Sigmoid colon (tissue), 7 donors: Measurements from ENCODE around the gene NID1. TPM values are rescaled to one million over a fixed set of nuclear protein-coding genes. Genes with fewer than 3 reads are reported as not detected.

Source experiments
- DNase-seq: peaks from one replicate; pipeline ENCODE4 v3.0.0-alpha.2; 2019
- H3K27ac ChIP-seq, 4 donors: fragments of 200-600 bp; sonication (generic); one replicate each; pipeline ENCODE4 v1.5.1; 2016 to 2019; ENCODE audit warnings: mild to moderate bottlenecking in 1 of 4
- H3K27me3 ChIP-seq, 3 donors: fragments of 200-600 bp; sonication (generic); one replicate each; pipeline ENCODE4 v1.5.1; 2019; ENCODE audit warnings: mild to moderate bottlenecking in 1 of 3
- H3K36me3 ChIP-seq, 4 donors: fragments of 200-600 bp; sonication (generic); one replicate each; pipeline ENCODE4 v1.5.1; 2016 to 2019
- H3K4me1 ChIP-seq, 4 donors: fragments of 200-600 bp; sonication (generic); one replicate each; pipeline ENCODE4 v1.5.1; 2017 to 2019
- H3K4me3 ChIP-seq, 4 donors: fragments of 200-600 bp; sonication (generic); one replicate each; pipeline ENCODE4 v1.5.1; 2017 to 2019; ENCODE audit warnings: mild to moderate bottlenecking in 2 of 4, moderate library complexity in 1 of 4
- H3K9me3 ChIP-seq, 4 donors: fragments of 200-600 bp in 3 of 4; sonication (generic) in 3 of 4; one replicate each; pipeline versions ENCODE4 v1.5.1 to v1.6.1; 2013 to 2019
- CTCF ChIP-seq, 4 experiments: fragments of 450-650 bp in 3 of 4; fragments of 200-600 bp in 1 of 4; IDR thresholded peaks; one replicate each; pipeline ENCODE4 v1.5.1; 2016 to 2019; ENCODE audit warnings: antibody characterized with exemption in 4 of 4, mild to moderate bottlenecking in 3 of 4, moderate library complexity in 2 of 4
- EP300 ChIP-seq, 4 donors: sonication (generic); formaldehyde crosslinking; IDR thresholded peaks; one replicate each; pipeline ENCODE4 v1.6.1; 2017; ENCODE audit warnings: antibody characterized with exemption in 4 of 4
- POLR2A ChIP-seq, 2 donors: fragments of 450-650 bp; IDR thresholded peaks; one replicate each; pipeline ENCODE4 v1.6.1; 2016; ENCODE audit warnings: antibody characterized with exemption in 2 of 2, mild to moderate bottlenecking in 2 of 2, moderate library complexity in 2 of 2
- POLR2AphosphoS5 ChIP-seq, 4 donors: sonication (generic); formaldehyde crosslinking; IDR thresholded peaks; one replicate each; pipeline ENCODE4 v1.6.1; 2017; ENCODE audit warnings: antibody characterized with exemption in 4 of 4
- WGBS, 2 donors: extraction: QIAGEN DNeasy Blood & Tissue Kit; methylation state at CpG; one replicate each; pipeline ENCODE4 v1.1.7; 2013; 5-methylcytosine and 5-hydroxymethylcytosine counted together
- intact Hi-C: fragments of 100-400 bp; cut with DNase I; formaldehyde crosslinking; loops from one replicate; pipeline ENCODE4 v1.15.1; 2023
- polyA plus RNA-seq, 3 donors: library from polyadenylated mRNA; stranded (reverse); fragments of 200-250 nt; gene quantifications; one replicate each; pipeline ENCODE4 v1.2.3, GENCODE V29; 2013
- total RNA-seq, 4 donors: library from RNA; depleted of rRNA; stranded (reverse); fragments of >200 nt; gene quantifications; one replicate each; pipeline ENCODE4 v1.1.0, GENCODE V29; 2016
- donor health status: healthy with polysubstance abuse.
- donor health status: Bipolar disorder and iron deficiency.
- donor health status: healthy.

Gene NID1
- total and polyA plus RNA-seq, 7 donors: 3.9 to 242 (median 136) TPM

GRCh38 chr1:235960809-235961208 is 104.1 kb downstream of the NID1 start:
- H3K9me3 ChIP-seq: no peaks in the 10 kb centered on the region
- H3K4me3 ChIP-seq: no peak overlapping the region
- WGBS, 2 donors: 97% methylated on average over 4 of the region's 4 CpGs
- no peaks in the 10 kb centered on the region for H3K4me1 ChIP-seq
- intact Hi-C loops: no loop called here
- DNase-seq: no peak
- H3K27ac ChIP-seq: no peak overlapping the region
- H3K36me3 ChIP-seq: no peaks in the 10 kb centered on the region
- H3K27me3 ChIP-seq: no peaks in the 10 kb centered on the region
- TF ChIP-seq POLR2AphosphoS5 (IDR thresholded peaks at IDR 0.05) (no peak), CTCF (IDR thresholded peaks at IDR 0.05) (no peak), EP300 (IDR thresholded peaks at IDR 0.05) (no peak)

GRCh38 chr1:235958021-235958420 is 106.9 kb downstream of the NID1 start:
- intact Hi-C loops: no loop called here
- Histone ChIP-seq H3K9me3 (no peaks in the 10 kb centered on the region), H3K4me3 (no peak overlapping the region), H3K36me3 (no peaks in the 10 kb centered on the region), H3K27ac (no peak overlapping the region), H3K4me1 (peaks cover 0 to 15% (median 7%) of the 10 kb centered on the region in 4 donors), H3K27me3 (no peaks in the 10 kb centered on the region)
- TF ChIP-seq EP300 (IDR thresholded peaks at IDR 0.05) (no peak), CTCF (IDR thresholded peaks at IDR 0.05) (no peak), POLR2A (IDR thresholded peaks at IDR 0.05) (no peak), POLR2AphosphoS5 (IDR thresholded peaks at IDR 0.05) (no peak)
- DNase-seq: no peak
- 92 to 95% methylated on average over 12 of the region's 12 CpGs for WGBS, 2 donors

GRCh38 chr1:235955777-235956176 is 109.1 kb downstream of the NID1 start:
- Histone ChIP-seq H3K4me3 (no peak overlapping the region), H3K27me3 (no peaks in the 10 kb centered on the region)
- 15 to 54% methylated on average over 4 of the region's 4 CpGs for WGBS, 2 donors

GRCh38 chr1:235954306-235955283 is 110.3 kb downstream of the NID1 start:
- WGBS, 2 donors: 49 to 50% methylated on average over 11 of the region's 11 CpGs
- TF ChIP-seq POLR2A (IDR thresholded peaks at IDR 0.05): no peak
- no peak for TF ChIP-seq CTCF (IDR thresholded peaks at IDR 0.05)
- TF ChIP-seq EP300 (IDR thresholded peaks at IDR 0.05): no peak
- TF ChIP-seq POLR2AphosphoS5 (IDR thresholded peaks at IDR 0.05): no peak
- no peaks in the 10 kb centered on the region for H3K36me3 ChIP-seq
- no peak overlapping the region for H3K4me3 ChIP-seq
- H3K9me3 ChIP-seq: no peaks in the 10 kb centered on the region
- intact Hi-C loops: no loop called here
- peaks cover 0 to 16% (median 7%) of the 10 kb centered on the region in 4 donors for H3K4me1 ChIP-seq
- H3K27ac ChIP-seq: no peak overlapping the region
- H3K27me3 ChIP-seq: no peaks in the 10 kb centered on the region
- peak; percentile 60 for DNase-seq

More at GRCh38 chr1:235955777-235956176, 109.1 kb downstream of the NID1 start:
- TF ChIP-seq POLR2AphosphoS5 (IDR thresholded peaks at IDR 0.05) (no peak), CTCF (IDR thresholded peaks at IDR 0.05) (no peak), POLR2A (IDR thresholded peaks at IDR 0.05) (no peak), EP300 (IDR thresholded peaks at IDR 0.05) (no peak)
- H3K36me3 ChIP-seq: no peaks in the 10 kb centered on the region
- no peaks in the 10 kb centered on the region for H3K9me3 ChIP-seq
- H3K4me1 ChIP-seq: peaks cover 0 to 16% (median 7%) of the 10 kb centered on the region in 4 donors
- no peak overlapping the region for H3K27ac ChIP-seq
- no peak for DNase-seq
- intact Hi-C loops: no loop called here
